ENCODE measurements around the gene KLHL26.

DNA sequence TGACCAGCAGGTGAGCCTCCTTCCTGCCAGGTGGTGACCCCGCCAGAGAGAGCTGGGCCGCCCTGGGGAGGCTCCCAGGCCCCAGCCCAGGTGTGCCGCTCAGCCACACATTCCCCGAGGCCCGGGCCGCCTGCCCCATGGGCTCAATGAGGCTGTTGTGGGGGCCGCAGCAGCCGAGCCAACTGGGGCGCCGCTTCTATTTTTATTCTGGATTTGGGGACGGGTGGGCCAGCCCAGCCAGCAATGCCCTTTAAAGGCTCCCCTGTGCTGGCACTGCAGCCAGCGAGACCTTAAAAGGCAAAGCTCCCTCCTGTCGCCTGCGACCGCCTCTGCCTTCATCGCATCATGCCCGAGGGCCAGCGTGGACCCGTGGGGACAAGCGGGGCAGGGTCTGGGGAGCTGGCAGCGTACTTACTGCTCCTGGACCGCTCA, 29.0 kb downstream of the KLHL26 start:
- TF ChIP-seq, protein P1, sequence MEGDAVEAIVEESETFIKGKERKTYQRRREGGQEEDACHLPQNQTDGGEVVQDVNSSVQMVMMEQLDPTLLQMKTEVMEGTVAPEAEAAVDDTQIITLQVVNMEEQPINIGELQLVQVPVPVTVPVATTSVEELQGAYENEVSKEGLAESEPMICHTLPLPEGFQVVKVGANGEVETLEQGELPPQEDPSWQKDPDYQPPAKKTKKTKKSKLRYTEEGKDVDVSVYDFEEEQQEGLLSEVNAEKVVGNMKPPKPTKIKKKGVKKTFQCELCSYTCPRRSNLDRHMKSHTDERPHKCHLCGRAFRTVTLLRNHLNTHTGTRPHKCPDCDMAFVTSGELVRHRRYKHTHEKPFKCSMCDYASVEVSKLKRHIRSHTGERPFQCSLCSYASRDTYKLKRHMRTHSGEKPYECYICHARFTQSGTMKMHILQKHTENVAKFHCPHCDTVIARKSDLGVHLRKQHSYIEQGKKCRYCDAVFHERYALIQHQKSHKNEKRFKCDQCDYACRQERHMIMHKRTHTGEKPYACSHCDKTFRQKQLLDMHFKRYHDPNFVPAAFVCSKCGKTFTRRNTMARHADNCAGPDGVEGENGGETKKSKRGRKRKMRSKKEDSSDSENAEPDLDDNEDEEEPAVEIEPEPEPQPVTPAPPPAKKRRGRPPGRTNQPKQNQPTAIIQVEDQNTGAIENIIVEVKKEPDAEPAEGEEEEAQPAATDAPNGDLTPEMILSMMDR (IDR thresholded peaks at IDR 0.05): no peak
- TF ChIP-seq POLR2A (IDR thresholded peaks at IDR 0.05) (no peak), EP300 (IDR thresholded peaks at IDR 0.05; ENCODE audit: low read depth) (no peak), POLR2AphosphoS5 (IDR thresholded peaks at IDR 0.05) (no peak)

Data from transverse colon (tissue), 4 donors.